Lung microvascular endothelial cell (primary cell): ENCODE data around the gene RUNX1. TPM values are rescaled to one million over a fixed set of nuclear protein-coding genes. Genes with fewer than 3 reads are reported as not detected.

Experiments
- DNase-seq, 2 donors: peaks; one replicate each; pipeline versions ENCODE4 v3.0.0 to v3.0.0-alpha.2; 2010; ENCODE audit warnings: low read depth in 2 of 2
- total RNA-seq: library from RNA; depleted of rRNA; stranded (reverse); fragments of >200 nt; gene quantifications from 2 replicates; pipeline ENCODE4 v1.2.1, GENCODE V29; 2014

The RUNX1 gene
- total RNA-seq, 1 donor from 2014 or later = 0.20 TPM

GRCh38 chr21:35036465-35037383 lies 12.4 kb downstream of the RUNX1 start:
- DNase-seq = no peak

- no peak for DNase-seq
Measured at GRCh38 chr21:35035581-35035980, 13.5 kb downstream of the RUNX1 start.

- DNase-seq = no peak
Measured at GRCh38 chr21:35035116-35035515, 14.0 kb downstream of the RUNX1 start.

DNA sequence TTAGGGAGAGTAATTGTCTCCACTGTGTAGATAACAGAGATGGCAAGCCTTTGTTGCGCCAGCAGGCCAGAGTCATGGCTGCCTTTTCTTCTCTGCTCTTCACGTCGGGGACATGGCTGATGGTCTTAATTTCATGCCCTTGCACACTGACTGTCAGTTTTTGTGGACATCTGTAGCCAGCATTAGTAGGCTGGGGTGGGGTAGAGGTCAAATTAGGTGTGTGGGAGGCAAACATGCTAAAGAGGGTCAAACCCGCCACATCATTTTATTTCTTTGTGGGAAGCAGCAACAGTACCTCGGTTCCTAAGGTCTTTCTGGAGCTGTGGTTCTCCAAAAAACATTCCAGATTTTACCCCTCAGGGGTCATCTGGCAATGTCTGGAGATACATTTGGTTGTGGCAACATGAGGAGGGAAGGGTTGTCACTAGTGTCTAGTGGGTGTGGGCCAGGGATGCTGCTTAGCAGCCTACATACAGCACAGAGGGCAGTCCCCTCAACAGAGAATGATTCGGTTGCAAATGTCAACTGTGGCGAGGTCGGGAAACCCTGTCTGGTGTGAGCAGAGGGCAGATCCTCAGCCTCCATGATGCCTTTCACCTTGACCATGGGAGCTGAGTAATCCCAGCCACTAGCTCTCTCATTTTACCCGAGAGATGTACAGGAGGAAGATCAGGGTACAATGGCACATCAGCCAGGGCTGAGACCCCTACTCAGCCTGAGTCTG lies 14.7 kb downstream of the RUNX1 start:
- DNase-seq = no peak

DNA sequence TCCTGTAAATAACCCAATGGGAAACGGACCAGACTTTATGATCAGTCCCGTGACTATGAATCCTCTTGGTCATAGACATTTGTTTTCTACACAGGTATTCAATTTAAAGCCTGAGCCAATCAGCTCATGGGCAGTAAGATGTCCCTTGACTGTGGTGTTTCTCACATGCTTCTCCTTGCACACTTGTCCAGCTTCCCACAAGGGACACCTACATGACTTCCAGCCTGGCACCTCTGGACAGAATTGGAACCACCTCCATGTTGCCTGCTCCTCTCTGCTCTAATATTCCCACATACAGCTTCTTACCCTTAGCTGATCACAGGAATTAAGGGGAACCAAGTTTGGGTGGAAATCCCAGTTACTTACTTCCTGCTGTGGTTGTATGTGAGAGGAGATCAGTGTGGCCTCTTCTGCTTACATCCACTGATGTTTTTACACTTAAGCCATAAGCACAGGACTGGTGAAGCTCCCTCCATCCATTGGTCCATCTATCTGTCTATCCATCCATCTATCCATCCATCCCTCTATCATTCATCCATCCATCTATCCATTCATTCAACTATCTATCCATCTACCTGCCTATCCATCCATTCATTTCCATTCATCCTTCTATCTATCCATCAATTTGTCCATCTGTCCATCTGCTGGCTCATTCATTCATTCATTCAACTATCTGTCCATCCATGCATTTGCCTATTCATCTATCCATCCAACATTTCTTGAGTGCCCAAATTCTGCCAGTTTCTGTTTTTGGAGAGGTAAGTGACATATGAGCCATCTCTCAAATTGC lies 16.4 kb downstream of the RUNX1 start:
- no peak for DNase-seq

- no peak for DNase-seq
Measured at GRCh38 chr21:35028451-35028978, 20.6 kb downstream of the RUNX1 start.

DNA sequence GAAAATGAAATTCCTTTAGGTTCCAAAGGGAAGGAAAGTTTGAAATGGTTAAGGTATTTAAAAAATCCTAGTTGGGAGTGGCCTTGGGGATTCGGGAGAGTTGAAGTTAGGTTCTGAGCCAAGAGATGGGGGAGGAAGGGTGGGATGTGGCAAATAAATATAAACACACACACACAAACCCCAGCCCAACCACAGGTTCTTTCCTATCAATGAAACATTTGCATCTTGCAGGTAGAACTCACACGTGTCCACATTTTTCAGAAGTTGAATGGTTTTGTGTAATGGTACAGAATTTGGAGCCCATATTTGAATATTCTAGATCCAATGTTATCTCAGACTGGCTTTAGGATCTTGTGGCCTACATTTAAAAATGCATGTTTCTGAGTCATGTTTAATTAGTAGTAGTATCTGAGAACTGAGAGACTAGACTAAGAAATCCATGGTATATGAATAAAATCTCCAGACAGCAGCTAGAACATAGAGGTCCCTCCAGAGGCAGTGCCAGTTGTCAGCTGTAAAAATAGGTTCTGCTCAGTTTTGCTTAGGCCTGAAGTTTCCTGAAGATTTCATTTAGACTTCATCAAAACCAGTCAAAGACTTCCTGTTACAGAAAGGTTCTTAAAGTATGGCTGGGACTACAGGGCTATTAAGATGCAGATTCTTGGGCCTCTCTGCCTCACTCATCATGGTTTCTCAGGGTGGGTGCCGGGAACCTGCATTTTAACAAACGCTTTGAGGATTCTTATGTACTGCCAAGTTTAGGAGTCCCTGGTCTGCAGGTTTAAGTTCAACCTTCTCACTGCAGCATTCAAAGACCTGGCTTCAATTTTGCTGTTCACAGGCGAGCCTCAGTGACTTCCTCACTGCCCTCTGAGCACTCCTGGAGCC lies 21.3 kb downstream of the RUNX1 start:
- no peak for DNase-seq

DNA sequence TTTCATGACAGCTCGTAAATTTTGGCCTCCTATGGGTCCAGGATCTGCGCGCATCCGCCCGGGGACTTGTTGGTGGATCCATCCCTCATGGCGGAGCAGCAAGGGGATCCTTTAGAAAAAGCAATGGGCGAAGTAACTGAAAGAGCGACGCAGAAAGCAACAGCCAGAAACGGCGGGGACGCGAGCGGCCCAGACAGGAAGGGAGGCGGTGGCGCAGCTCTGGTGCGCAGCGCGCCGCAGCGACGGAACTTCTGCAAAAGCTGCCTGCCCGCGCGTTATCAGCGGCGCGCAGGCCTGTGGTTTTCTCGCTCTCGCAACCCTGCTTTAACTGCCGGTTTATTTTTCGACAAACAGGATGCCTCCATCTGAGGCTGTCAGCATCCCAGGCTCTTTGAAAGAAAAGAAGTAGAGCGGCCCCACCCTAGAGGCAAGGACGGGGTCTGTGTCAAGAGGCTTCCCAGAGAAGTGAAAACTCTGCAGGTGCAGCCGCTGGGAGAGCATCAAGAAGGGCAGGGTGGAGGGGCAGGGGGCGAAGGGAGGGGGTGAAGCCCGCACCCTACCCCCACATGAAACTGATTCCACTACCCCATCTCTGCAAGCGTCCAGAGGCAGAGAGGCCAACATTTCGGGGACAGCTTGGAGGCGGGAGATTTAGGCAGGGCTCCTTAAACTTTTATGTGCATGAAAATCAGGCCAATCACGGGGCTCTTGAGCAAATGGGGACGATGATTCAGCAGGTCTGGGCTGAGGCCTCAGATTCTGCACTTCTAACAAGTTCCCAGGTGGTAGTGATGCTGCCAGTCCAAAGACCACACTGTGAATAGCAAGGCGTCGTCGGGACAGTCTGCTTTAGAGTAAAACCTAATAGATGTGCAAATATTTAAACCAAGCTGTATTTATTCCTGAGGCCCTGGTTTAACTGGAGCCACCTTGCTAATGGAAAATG lies 22.2 kb downstream of the RUNX1 start:
- DNase-seq = peak; percentile 22 to 64

DNA sequence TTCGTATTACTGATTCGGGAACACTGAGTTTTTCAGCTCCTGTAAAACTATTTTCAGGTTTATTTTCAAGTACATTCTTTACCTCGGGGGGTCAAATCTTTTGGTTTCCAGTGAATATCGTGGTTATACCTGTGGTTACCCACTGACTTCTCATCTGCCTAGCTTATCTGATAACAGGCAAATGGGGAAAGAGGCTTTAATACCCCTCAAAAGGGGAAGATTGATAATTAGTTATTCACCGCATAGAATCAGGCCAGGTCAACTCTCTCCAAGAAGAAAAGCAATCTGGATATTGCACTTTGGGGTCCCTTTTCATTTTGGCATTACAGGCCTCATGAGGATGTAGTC lies 23.0 kb downstream of the RUNX1 start:
- no peak for DNase-seq

- no peak for DNase-seq
Measured at GRCh38 chr21:35025206-35026152, 23.6 kb downstream of the RUNX1 start.

DNA sequence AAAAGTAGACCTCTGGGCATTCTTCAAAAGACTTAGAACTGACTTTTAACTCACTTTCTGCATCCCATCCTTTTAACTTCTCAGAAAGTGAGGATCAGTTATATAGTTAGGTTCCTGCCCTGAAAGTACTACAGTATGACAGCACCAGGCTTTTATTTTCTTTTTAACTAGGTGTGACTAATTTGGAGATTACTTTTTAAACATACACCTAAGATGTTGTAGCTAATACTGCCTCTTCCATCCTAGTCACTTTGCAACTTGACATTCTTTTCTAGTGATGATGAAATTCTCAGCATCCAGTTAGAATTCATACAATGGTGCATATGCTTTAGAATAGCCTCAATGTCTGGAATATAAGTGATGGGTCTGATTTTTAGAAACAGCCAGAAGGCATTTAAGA lies 24.6 kb downstream of the RUNX1 start:
- no peak for DNase-seq

GRCh38 chr21:35024071-35024420 lies 25.1 kb downstream of the RUNX1 start:
- no peak for DNase-seq

GRCh38 chr21:35023396-35024070 lies 25.6 kb downstream of the RUNX1 start:
- no peak for DNase-seq

DNA sequence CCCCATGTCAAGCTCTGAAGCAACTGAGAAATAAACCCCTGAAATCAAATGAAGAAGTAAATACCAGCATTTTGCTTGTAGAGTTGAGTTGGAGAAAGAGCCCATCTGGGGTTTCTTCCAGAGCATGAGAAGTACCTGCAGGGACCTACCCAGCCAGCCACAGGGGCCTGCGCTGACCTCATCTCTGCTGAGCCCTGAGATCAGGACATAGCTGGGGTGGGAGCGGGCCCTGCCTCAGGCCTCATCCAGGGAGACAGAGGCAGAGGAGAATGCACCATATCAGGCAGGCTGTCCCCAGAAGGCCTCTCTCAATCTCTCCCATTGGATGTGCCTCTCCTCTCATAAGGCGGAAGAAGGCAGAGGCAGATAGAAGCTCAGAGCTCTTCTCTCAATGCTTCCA lies 27.6 kb downstream of the RUNX1 start:
- no peak for DNase-seq

- no peak for DNase-seq
Measured at GRCh38 chr21:35020902-35021301, 28.2 kb downstream of the RUNX1 start.

- no peak for DNase-seq
Measured at GRCh38 chr21:35020436-35020835, 28.7 kb downstream of the RUNX1 start.

DNA sequence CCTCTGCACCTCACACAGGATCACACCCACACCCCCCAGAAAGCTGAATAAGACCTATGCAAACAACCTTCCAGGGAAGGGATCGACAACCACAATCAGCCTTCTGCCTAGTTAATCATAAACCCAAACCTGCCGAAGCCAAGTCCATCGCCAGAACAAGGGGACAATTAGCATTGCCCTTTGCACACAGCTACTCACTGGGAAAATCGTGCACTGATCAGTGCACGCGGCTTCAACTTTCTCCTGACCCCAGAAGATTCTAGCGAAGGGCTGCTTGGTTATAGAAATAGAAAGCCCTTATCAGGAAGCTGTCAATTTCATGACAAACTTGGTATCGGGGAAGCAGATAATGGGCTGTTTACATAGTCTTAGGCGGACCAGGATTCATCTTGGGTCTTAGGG lies 29.5 kb downstream of the RUNX1 start:
- no peak for DNase-seq

GRCh38 chr21:35017256-35017655 lies 31.8 kb downstream of the RUNX1 start:
- DNase-seq = no peak
